OCI-LY1 (cell line): ENCODE data around the gene BHLHE23.

ENCODE experiments used
- H2AFZ ChIP-seq: fragments of 200-600 bp; sonication (generic), shearing (Covaris generic); 2 replicates; pipeline ENCODE4 v1.6.0; 2014; ENCODE audit warnings: antibody characterized with exemption, mild to moderate bottlenecking, low read length
- H3F3A ChIP-seq: fragments of 200-600 bp; sonication (generic), shearing (Covaris generic); 2 replicates; pipeline ENCODE4 v1.6.0; 2014; ENCODE audit warnings: mild to moderate bottlenecking, antibody characterized with exemption, low read length, moderate library complexity; ENCODE audit not compliant: insufficient read depth
- H3K27ac ChIP-seq: fragments of 200-600 bp; sonication (generic); 2 replicates; pipeline ENCODE4 v1.5.1; 2014; ENCODE audit warnings: low read length, mixed run types, mild to moderate bottlenecking, low read depth; ENCODE audit not compliant: poor library complexity, severe bottlenecking
- H3K27me3 ChIP-seq: fragments of 200-600 bp; sonication (generic); 2 replicates; pipeline ENCODE4 v1.6.0; 2014; ENCODE audit warnings: antibody characterized with exemption, mild to moderate bottlenecking, low read length, moderate library complexity; ENCODE audit not compliant: insufficient read depth
- H3K36me3 ChIP-seq: fragments of 200-600 bp; sonication (generic); 2 replicates; pipeline ENCODE4 v1.6.1; 2014; ENCODE audit warnings: mild to moderate bottlenecking, antibody characterized with exemption, low read length, moderate library complexity, mixed read lengths; ENCODE audit not compliant: insufficient read depth
- H3K4me1 ChIP-seq: fragments of 200-600 bp; sonication (generic); 2 replicates; pipeline ENCODE4 v1.5.1; 2014; ENCODE audit warnings: mild to moderate bottlenecking, low read length, moderate library complexity; ENCODE audit not compliant: insufficient read depth, severe bottlenecking
- H3K4me2 ChIP-seq: fragments of 200-600 bp; sonication (generic), shearing (Covaris generic); 2 replicates; pipeline ENCODE4 v1.6.1; 2014; ENCODE audit warnings: low read length
- H3K4me3 ChIP-seq: fragments of 200-600 bp; sonication (generic); 2 replicates; pipeline ENCODE4 v1.5.1; 2014; ENCODE audit warnings: low read length, low read depth, mild to moderate bottlenecking, mixed read lengths; ENCODE audit not compliant: poor library complexity, severe bottlenecking
- H3K79me2 ChIP-seq: fragments of 200-600 bp; shearing (Covaris generic); 2 replicates; pipeline ENCODE4 v1.6.1; 2016; ENCODE audit warnings: mixed run types, low read length, mixed read lengths; ENCODE audit not compliant: insufficient read depth
- H3K9ac ChIP-seq: fragments of 200-600 bp; sonication (generic), shearing (Covaris generic); 2 replicates; pipeline ENCODE4 v1.6.1; 2014; ENCODE audit warnings: mild to moderate bottlenecking, low read length, mixed read lengths
- H3K9me2 ChIP-seq: fragments of 200-600 bp; sonication (generic), shearing (Covaris generic); 2 replicates; pipeline ENCODE4 v1.6.1; 2014; ENCODE audit warnings: low read depth, mild to moderate bottlenecking, low read length, mixed read lengths
- H3K9me3 ChIP-seq: fragments of 200-600 bp; shearing (Covaris generic); 2 replicates; pipeline ENCODE4 v1.6.1; 2014; ENCODE audit warnings: low read length, mixed read lengths
- H4K20me1 ChIP-seq: fragments of 200-600 bp; sonication (generic), shearing (Covaris generic); 2 replicates; pipeline ENCODE4 v1.6.0; 2016; ENCODE audit warnings: mild to moderate bottlenecking, low read length; ENCODE audit not compliant: insufficient read depth
- EZH2 ChIP-seq: fragments of 200-600 bp; sonication (generic), shearing (Covaris generic); IDR thresholded peaks from 2 replicates; pipeline ENCODE4 v1.8.0; 2017; ENCODE audit warnings: borderline replicate concordance, mixed run types, mild to moderate bottlenecking, antibody characterized with exemption, low read length, moderate library complexity, mixed read lengths
- TF ChIP-seq, protein P1 (sequence below): fragments of 200-600 bp; sonication (generic), shearing (Covaris generic); IDR thresholded peaks from 2 replicates; pipeline ENCODE4 v1.5.1; 2017; ENCODE audit warnings: mild to moderate bottlenecking, antibody characterized with exemption, low read length, moderate library complexity, mixed read lengths

The BHLHE23 gene

DNA sequence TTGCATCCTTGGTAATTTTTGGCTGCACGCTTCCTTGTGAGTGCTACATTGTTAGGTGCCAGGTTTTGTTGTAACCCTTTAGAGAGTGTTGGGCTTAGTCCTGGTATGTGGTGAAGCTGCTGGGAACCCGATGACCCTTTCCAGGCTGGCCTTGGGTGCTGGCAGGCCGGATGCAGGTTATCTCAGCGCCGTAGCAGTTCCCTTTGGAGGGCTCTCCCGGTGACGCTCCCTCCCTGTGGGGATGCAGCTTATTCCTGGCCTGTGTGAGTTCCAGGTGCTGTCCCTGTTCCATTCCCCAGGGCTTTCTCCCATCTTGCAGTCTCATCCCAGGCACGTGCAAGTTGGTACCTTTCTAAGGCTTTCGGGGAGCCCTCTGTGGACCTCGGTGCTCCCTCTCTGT lies 13.9 kb upstream of the BHLHE23 start:
- no peak overlapping the region for H3K27ac ChIP-seq

DNA sequence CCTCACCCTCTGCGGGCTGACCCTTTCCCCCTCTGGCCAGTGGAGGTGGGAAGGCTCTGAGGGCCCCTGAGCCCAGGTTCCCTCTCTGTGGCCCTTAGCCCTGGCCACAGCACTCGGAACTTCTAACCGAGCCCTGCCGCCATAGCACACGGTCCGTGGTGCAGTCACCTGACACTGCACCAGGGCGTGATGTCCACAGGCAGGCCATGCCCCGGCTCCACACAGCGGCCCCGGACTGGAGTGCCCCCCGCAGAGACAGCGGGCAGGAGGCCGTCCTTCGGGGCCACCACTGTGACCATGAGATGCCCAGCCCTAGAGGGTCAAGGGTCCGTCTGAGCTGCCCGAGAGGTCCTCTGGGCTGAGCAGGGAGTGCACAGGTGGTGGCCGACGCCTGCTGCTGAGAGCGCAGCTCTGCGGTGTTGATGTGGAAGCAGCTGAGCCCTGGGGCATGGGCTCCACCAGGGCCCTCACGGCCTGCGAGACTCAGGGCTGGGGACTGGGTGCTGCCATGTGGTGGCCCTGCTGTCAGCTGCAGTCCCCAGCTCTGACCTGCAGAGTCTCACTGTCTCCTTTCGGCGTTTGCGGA lies 11.2 kb upstream of the BHLHE23 start:
- no peaks in the 10 kb centered on the region for H3F3A ChIP-seq
- no peaks in the 10 kb centered on the region for H3K4me1 ChIP-seq
- no peak for TF ChIP-seq EZH2
- TF ChIP-seq, protein P1, sequence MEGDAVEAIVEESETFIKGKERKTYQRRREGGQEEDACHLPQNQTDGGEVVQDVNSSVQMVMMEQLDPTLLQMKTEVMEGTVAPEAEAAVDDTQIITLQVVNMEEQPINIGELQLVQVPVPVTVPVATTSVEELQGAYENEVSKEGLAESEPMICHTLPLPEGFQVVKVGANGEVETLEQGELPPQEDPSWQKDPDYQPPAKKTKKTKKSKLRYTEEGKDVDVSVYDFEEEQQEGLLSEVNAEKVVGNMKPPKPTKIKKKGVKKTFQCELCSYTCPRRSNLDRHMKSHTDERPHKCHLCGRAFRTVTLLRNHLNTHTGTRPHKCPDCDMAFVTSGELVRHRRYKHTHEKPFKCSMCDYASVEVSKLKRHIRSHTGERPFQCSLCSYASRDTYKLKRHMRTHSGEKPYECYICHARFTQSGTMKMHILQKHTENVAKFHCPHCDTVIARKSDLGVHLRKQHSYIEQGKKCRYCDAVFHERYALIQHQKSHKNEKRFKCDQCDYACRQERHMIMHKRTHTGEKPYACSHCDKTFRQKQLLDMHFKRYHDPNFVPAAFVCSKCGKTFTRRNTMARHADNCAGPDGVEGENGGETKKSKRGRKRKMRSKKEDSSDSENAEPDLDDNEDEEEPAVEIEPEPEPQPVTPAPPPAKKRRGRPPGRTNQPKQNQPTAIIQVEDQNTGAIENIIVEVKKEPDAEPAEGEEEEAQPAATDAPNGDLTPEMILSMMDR = no peak
- no peak overlapping the region for H3K9ac ChIP-seq
- no peaks in the 10 kb centered on the region; the same call in 1 of the 2 replicates for H3K36me3 ChIP-seq
- H3K27me3 ChIP-seq = peaks cover 24% of the 10 kb centered on the region; the same call in 1 of the 2 replicates
- H3K9me2 ChIP-seq = no peaks in the 10 kb centered on the region
- no peak overlapping the region for H2AFZ ChIP-seq
- peaks cover 12% of the 10 kb centered on the region for H3K9me3 ChIP-seq
- no peaks in the 10 kb centered on the region for H4K20me1 ChIP-seq
- H3K4me2 ChIP-seq = no peak overlapping the region
- H3K4me3 ChIP-seq = no peak overlapping the region
- no peaks in the 10 kb centered on the region for H3K79me2 ChIP-seq
- no peak overlapping the region for H3K27ac ChIP-seq

More for the DNA sequence above, 13.9 kb upstream of the BHLHE23 start:
- no peaks in the 10 kb centered on the region for H3K79me2 ChIP-seq
- no peaks in the 10 kb centered on the region for H4K20me1 ChIP-seq
- H3K9ac ChIP-seq = no peak overlapping the region
- H3K4me2 ChIP-seq = no peak overlapping the region
- no peak overlapping the region for H2AFZ ChIP-seq
- H3F3A ChIP-seq = no peaks in the 10 kb centered on the region
- H3K4me1 ChIP-seq = no peaks in the 10 kb centered on the region
- no peaks in the 10 kb centered on the region for H3K36me3 ChIP-seq
- no peaks in the 10 kb centered on the region for H3K9me2 ChIP-seq
- H3K27me3 ChIP-seq = peaks cover 11% of the 10 kb centered on the region; the same call in 1 of the 2 replicates
- no peaks in the 10 kb centered on the region; the same call in 1 of the 2 replicates for H3K9me3 ChIP-seq
- no peak overlapping the region for H3K4me3 ChIP-seq
- TF ChIP-seq EZH2 = no peak
- TF ChIP-seq, protein P1 = no peak

DNA sequence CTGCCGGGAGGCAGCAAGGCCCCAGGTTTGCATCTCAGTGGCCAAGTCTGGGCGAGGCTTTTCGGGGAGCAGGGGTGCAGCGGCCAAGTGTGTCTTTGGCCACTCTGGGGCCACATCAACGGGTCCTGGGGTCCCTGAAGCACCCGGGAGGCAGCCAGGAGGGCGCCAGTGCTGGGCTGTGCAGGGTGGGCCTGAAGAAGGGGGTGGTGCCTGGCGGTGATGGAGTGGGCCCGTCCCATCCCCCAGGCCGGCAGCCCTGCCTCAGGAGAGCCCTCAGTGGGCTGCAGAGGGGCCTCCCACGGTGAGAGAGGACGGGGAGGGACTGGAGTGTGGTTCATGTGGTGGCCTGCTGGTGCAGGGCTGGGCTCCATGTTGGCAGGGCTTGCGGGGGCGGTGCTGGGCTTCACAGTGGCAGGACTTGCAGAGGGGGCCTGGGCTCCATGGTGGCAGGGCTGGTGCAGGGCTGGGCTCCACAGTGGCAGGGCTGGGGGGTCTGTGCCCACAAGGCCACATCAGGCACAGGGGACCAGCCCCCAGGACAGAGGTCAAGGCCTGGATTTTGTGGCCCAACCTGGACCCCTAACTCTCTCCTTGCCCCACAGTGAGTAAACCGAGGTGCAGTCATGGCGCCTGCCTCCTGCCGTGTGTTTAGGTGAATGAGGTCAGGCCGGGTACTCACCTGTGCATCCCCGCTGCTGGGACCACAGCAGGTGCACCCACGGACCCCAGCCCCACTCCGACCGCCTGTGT lies 10.5 kb upstream of the BHLHE23 start:
- no peaks in the 10 kb centered on the region for H3K79me2 ChIP-seq
- no peaks in the 10 kb centered on the region for H3F3A ChIP-seq
- peaks cover 17% of the 10 kb centered on the region for H3K9me3 ChIP-seq
- H3K27me3 ChIP-seq = peaks cover 30% of the 10 kb centered on the region; the same call in 1 of the 2 replicates
- H3K4me1 ChIP-seq = no peaks in the 10 kb centered on the region
- no peak for TF ChIP-seq EZH2
- TF ChIP-seq, protein P1 = no peak
- H3K9me2 ChIP-seq = no peaks in the 10 kb centered on the region
- H3K9ac ChIP-seq = no peak overlapping the region
- H3K27ac ChIP-seq = no peak overlapping the region
- H3K36me3 ChIP-seq = peaks cover 3% of the 10 kb centered on the region; the same call in 1 of the 2 replicates
- no peak overlapping the region for H2AFZ ChIP-seq
- H3K4me2 ChIP-seq = no peak overlapping the region
- no peak overlapping the region for H3K4me3 ChIP-seq
- no peaks in the 10 kb centered on the region for H4K20me1 ChIP-seq
